Measurements from ENCODE around the gene IST1.

DNA sequence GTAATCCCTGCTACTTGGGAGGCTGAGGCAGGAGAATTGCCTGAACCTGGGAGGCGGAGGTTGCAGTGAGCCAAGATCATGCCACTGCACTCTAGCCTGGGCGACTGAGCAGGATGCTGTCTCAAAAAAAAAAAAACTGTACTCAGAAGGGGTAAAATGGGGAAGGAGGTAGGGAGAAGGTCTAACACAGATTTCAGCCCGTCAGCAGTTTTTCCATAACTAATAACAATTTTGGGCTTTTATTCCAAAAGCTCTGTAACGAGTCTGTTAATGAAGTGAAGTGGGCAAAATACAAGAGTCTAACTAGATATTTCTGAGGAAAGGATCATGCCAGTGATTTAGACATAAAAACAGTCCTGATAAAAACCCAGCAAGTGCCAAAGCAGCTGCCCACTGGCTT is 22.1 kb upstream of the IST1 start:
- TF ChIP-seq PPARA (CRISPR knock-in tag; IDR thresholded peaks at IDR 0.05; ENCODE audit: borderline replicate concordance) (no peak), BACH2 (CRISPR knock-in tag; IDR thresholded peaks at IDR 0.05; ENCODE audit: borderline replicate concordance) (no peak), ESRRG (CRISPR knock-in tag; IDR thresholded peaks at IDR 0.05) (no peak), ZFP3 (CRISPR knock-in tag; IDR thresholded peaks at IDR 0.05) (no peak), ZNF565 (CRISPR knock-in tag; conservative IDR thresholded peaks at IDR 0.05; ENCODE audit: low read depth) (no peak), ZNF70 (CRISPR knock-in tag; IDR thresholded peaks at IDR 0.05) (no peak), SNAI2 (CRISPR knock-in tag; IDR thresholded peaks at IDR 0.05) (no peak), ZC3H10 (CRISPR knock-in tag; IDR thresholded peaks at IDR 0.05) (no peak)
